ENCODE measurements around the gene HIPK3.

DNA sequence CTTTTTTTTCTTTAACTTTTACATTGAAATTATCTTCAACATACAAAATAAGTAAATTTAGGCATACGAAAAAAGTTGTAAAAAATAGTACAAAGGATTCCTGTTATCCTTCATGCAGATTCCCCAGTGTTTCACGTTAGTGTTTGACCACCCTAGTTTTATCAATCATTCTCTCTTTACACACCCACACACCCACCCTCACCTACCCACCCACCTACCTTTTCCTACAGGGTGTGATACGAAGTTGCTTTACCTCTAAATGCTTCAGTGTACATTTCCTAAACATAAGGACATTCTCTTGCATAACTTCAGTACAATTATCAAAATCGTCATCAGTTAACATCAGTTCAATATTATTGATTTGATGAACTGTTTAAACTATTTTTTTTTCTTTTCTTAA, 37.0 kb downstream of the HIPK3 start:
- TF ChIP-seq, protein P1, sequence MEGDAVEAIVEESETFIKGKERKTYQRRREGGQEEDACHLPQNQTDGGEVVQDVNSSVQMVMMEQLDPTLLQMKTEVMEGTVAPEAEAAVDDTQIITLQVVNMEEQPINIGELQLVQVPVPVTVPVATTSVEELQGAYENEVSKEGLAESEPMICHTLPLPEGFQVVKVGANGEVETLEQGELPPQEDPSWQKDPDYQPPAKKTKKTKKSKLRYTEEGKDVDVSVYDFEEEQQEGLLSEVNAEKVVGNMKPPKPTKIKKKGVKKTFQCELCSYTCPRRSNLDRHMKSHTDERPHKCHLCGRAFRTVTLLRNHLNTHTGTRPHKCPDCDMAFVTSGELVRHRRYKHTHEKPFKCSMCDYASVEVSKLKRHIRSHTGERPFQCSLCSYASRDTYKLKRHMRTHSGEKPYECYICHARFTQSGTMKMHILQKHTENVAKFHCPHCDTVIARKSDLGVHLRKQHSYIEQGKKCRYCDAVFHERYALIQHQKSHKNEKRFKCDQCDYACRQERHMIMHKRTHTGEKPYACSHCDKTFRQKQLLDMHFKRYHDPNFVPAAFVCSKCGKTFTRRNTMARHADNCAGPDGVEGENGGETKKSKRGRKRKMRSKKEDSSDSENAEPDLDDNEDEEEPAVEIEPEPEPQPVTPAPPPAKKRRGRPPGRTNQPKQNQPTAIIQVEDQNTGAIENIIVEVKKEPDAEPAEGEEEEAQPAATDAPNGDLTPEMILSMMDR (IDR thresholded peaks at IDR 0.05): no peak
- TF ChIP-seq EZH2 (IDR thresholded peaks at IDR 0.05) (no peak), EZH2phosphoT487 (IDR thresholded peaks at IDR 0.05) (no peak)
